ENCODE data around the gene ATF7IP2. TPM values are rescaled to one million over a fixed set of nuclear protein-coding genes. Genes with fewer than 3 reads are reported as not detected.

ATF7IP2 gene
- total RNA-seq, 1 experiment from 2014 or later, result 7.4 TPM

GRCh38 chr16:10390330-10390729 lies 4.5 kb downstream of the ATF7IP2 start:
- H2AFZ ChIP-seq (ENCODE audit: low read depth, low read length, poor library complexity, severe bottlenecking), result no peak overlapping the region
- no peaks in the 10 kb centered on the region for H4K20me1 ChIP-seq (ENCODE audit: insufficient read depth)
- H3K4me1 ChIP-seq (ENCODE audit: control insufficient read depth in 1 of 2, insufficient read depth in 2 of 2, low read length in 2 of 2), result peaks cover 0 to 12% of the 10 kb centered on the region in 2 experiments; a peak in 2 of 4 replicates
- BruUV-seq (replicated peaks), result no TSS peak
- ATAC-seq, result no peak
- DNase-seq (ENCODE audit: low read depth, low spot score), result no peak
- no peak overlapping the region for H3K9ac ChIP-seq (ENCODE audit: low read length)
- ChIA-PET RAD21 (ENCODE audit: low non-redundant PET in 1 of 2, low total read pairs in 2 of 2, uncharacterized antibody in 2 of 2, unreplicated experiment in 2 of 2) (no interaction called here), POLR2A (no interaction called here), CTCF (no interaction called here)
- no peaks in the 10 kb centered on the region for H3K9me3 ChIP-seq (ENCODE audit: control insufficient read depth in 1 of 2, insufficient read depth in 1 of 2, low read depth in 1 of 2, low read length in 2 of 2)
- H3K36me3 ChIP-seq (ENCODE audit: control insufficient read depth in 1 of 2, insufficient read depth in 2 of 2, low read length in 2 of 2), result no peaks in the 10 kb centered on the region
- H3K9me2 ChIP-seq (ENCODE audit: insufficient read depth), result no peaks in the 10 kb centered on the region
- H3K79me2 ChIP-seq (ENCODE audit: insufficient read depth, low read length), result peaks cover 19% of the 10 kb centered on the region
- no peak overlapping the region for H3K4me2 ChIP-seq (ENCODE audit: low read length)
- H3K27ac ChIP-seq (ENCODE audit: low read depth, low read length), result no peak overlapping the region
- no peaks in the 10 kb centered on the region for H3K27me3 ChIP-seq (ENCODE audit: insufficient read depth, low read length)
- intact Hi-C loops (cut with micrococcal nuclease), result no loop called here
- H3K4me3 ChIP-seq (replicated peaks in 1 of 2; ENCODE audit: low read depth in 1 of 2, low read length in 2 of 2), result no peak overlapping the region
- no peak for TF ChIP-seq ELF1 (IDR thresholded peaks at IDR 0.05; ENCODE audit: borderline replicate concordance, low read depth)
- TF ChIP-seq CBX3 (IDR thresholded peaks at IDR 0.05; ENCODE audit: low read depth), result no peak
- TF ChIP-seq ZFX (IDR thresholded peaks at IDR 0.05), result no peak
- no peak for TF ChIP-seq JUND (IDR thresholded peaks at IDR 0.05)
- TF ChIP-seq YY1 (IDR thresholded peaks at IDR 0.05; ENCODE audit: extremely low read depth, insufficient replicate concordance, low read depth, low read length), result no peak
- no peak for TF ChIP-seq REST (IDR thresholded peaks at IDR 0.05; ENCODE audit: low read depth)
- TF ChIP-seq EZH2phosphoT487 (IDR thresholded peaks at IDR 0.05; ENCODE audit: borderline replicate concordance), result no peak
- TF ChIP-seq ZBTB33 (IDR thresholded peaks at IDR 0.05; ENCODE audit: extremely low read depth, insufficient replicate concordance, low read length), result no peak
- TF ChIP-seq ATF3 (IDR thresholded peaks at IDR 0.05), result no peak
- no peak for TF ChIP-seq SP1 (IDR thresholded peaks at IDR 0.05; ENCODE audit: low read depth)
- TF ChIP-seq CEBPB (IDR thresholded peaks at IDR 0.05; ENCODE audit: low read depth), result no peak
- TF ChIP-seq SRF (IDR thresholded peaks at IDR 0.05; ENCODE audit: low read depth), result no peak
- TF ChIP-seq POLR2A (IDR thresholded peaks at IDR 0.05; ENCODE audit: borderline replicate concordance, extremely low read depth, insufficient read depth, insufficient read length), result no peak
- no peak for TF ChIP-seq TCF7L2 (IDR thresholded peaks at IDR 0.05; ENCODE audit: borderline replicate concordance, extremely low read depth, insufficient read depth, insufficient read length)
- TF ChIP-seq FOSL1 (IDR thresholded peaks at IDR 0.05; ENCODE audit: low read depth), result no peak
- no peak for TF ChIP-seq EGR1 (IDR thresholded peaks at IDR 0.05; ENCODE audit: low read depth)
- no peak for TF ChIP-seq MAX (IDR thresholded peaks at IDR 0.05)
